Mesenteric fat pad (tissue), 1 donor: Measurements from ENCODE around the gene FAM53B. TPM values are rescaled to one million over a fixed set of nuclear protein-coding genes. Genes with fewer than 3 reads are reported as not detected.

Source experiments
- DNase-seq: peaks from one replicate; pipeline ENCODE4 v3.0.0-alpha.2; 2020; ENCODE audit warnings: low spot score
- total RNA-seq: library from RNA; stranded (reverse); fragmentation: NEBNext Ultra II Directional; extraction: Animal tissue kit (Norgen Biotek cat#: 25700); gene quantifications from one replicate; pipeline ENCODE4 v1.2.1, GENCODE V29; 2021
- donor health status: DM: yes; HTN: yes; CAD: no.

FAM53B gene
- total RNA-seq, 1 donor from 2014 or later = 35.0 TPM

GRCh38 chr10:124665091-124665490 lies 79.1 kb downstream of the FAM53B start:
- DNase-seq = no peak

GRCh38 chr10:124663766-124664360 lies 80.3 kb downstream of the FAM53B start:
- DNase-seq = no peak

- no peak for DNase-seq
These were observed 81.0 kb downstream of the FAM53B start for GRCh38 chr10:124663228-124663627.

- no peak for DNase-seq
These were observed 82.5 kb downstream of the FAM53B start for GRCh38 chr10:124661660-124662180.

GRCh38 chr10:124660404-124661125 lies 83.6 kb downstream of the FAM53B start:
- DNase-seq = no peak

- no peak for DNase-seq
These were observed 84.8 kb downstream of the FAM53B start for GRCh38 chr10:124659380-124659779.

GRCh38 chr10:124658591-124659242 lies 85.5 kb downstream of the FAM53B start:
- no peak for DNase-seq

GRCh38 chr10:124657806-124658205 lies 86.4 kb downstream of the FAM53B start:
- no peak for DNase-seq

GRCh38 chr10:124656541-124656940 lies 87.6 kb downstream of the FAM53B start:
- DNase-seq = no peak

- DNase-seq = no peak
These were observed 88.1 kb downstream of the FAM53B start for GRCh38 chr10:124656113-124656490.

GRCh38 chr10:124655191-124656112 lies 88.7 kb downstream of the FAM53B start:
- no peak for DNase-seq

- DNase-seq = no peak
These were observed 89.5 kb downstream of the FAM53B start for GRCh38 chr10:124654686-124655085.

GRCh38 chr10:124653811-124654651 lies 90.1 kb downstream of the FAM53B start:
- no peak for DNase-seq

- no peak for DNase-seq
These were observed 90.9 kb downstream of the FAM53B start for GRCh38 chr10:124653311-124653710.

GRCh38 chr10:124652701-124653100 lies 91.5 kb downstream of the FAM53B start:
- no peak for DNase-seq

GRCh38 chr10:124652200-124652599 lies 92.0 kb downstream of the FAM53B start:
- no peak for DNase-seq

GRCh38 chr10:124651402-124651891 lies 92.7 kb downstream of the FAM53B start:
- no peak for DNase-seq

- no peak for DNase-seq
These were observed 93.3 kb downstream of the FAM53B start for GRCh38 chr10:124650820-124651401.

- DNase-seq = no peak
These were observed 93.9 kb downstream of the FAM53B start for GRCh38 chr10:124650263-124650662.

- DNase-seq = no peak
These were observed 95.0 kb downstream of the FAM53B start for GRCh38 chr10:124649214-124649613.
